ENCODE data around the gene SEMA4B. TPM values are rescaled to one million over a fixed set of nuclear protein-coding genes. Genes with fewer than 3 reads are reported as not detected.

The SEMA4B gene
- total and polyA plus RNA-seq, 2 experiments from 2014 or later, result 39.3 to 43.1 TPM

DNA sequence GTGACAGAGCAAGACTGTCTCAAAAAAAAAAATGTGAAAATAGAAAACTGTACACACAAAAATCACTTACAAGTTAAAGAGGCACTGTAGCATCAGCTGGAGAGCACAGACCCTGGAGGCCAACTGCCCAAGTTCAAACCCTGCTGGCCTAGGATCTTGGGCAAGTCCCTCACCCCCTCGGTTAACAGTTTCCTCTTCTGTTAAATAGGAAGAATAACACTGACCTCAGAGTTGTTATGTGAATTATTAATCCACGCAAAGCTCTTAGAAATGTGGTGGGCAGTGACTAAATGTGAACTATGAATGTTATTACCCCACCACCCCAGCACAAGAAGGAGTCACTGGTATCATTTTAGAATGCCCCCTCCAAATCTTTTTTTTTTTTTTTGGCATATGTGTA lies 21.4 kb downstream of the SEMA4B start:
- Histone ChIP-seq H3K27me3 (no peaks in the 10 kb centered on the region), H3K9me3 (ENCODE audit: low read depth) (no peaks in the 10 kb centered on the region), H3K27ac (no peak overlapping the region), H3K4me1 (ENCODE audit: low read depth) (no peaks in the 10 kb centered on the region), H3K4me3 (no peak overlapping the region), H3K36me3 (peaks cover 22% of the 10 kb centered on the region)
- no peak for DNase-seq (ENCODE audit: low read depth in 1 of 2, low spot score in 1 of 2)
- TF ChIP-seq, protein P1, sequence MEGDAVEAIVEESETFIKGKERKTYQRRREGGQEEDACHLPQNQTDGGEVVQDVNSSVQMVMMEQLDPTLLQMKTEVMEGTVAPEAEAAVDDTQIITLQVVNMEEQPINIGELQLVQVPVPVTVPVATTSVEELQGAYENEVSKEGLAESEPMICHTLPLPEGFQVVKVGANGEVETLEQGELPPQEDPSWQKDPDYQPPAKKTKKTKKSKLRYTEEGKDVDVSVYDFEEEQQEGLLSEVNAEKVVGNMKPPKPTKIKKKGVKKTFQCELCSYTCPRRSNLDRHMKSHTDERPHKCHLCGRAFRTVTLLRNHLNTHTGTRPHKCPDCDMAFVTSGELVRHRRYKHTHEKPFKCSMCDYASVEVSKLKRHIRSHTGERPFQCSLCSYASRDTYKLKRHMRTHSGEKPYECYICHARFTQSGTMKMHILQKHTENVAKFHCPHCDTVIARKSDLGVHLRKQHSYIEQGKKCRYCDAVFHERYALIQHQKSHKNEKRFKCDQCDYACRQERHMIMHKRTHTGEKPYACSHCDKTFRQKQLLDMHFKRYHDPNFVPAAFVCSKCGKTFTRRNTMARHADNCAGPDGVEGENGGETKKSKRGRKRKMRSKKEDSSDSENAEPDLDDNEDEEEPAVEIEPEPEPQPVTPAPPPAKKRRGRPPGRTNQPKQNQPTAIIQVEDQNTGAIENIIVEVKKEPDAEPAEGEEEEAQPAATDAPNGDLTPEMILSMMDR (IDR thresholded peaks at IDR 0.05; ENCODE audit: low read depth, low read length), result no peak

DNA sequence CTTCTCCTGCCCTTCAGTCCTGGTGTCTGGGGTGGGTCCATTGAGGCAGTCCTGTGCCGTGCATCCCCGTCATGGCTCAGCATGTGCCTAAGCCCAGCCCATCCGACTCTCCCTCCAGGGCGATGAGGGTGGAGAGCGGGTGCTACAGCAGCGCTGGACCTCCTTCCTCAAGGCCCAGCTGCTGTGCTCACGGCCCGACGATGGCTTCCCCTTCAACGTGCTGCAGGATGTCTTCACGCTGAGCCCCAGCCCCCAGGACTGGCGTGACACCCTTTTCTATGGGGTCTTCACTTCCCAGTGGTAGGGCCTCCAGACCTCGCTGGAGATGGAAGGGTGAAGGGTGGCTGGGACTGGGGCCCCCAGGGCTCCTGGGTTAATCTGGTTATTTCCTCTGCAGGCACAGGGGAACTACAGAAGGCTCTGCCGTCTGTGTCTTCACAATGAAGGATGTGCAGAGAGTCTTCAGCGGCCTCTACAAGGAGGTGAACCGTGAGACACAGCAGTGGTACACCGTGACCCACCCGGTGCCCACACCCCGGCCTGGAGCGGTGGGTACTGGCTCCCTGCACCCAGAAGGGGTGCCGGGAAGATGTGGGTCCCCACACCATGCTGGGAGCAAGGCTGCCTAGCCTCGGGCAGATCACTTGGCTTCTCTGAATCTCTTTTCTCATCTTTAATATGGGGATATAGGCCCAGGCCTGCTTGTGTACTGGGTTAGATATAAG lies 22.5 kb downstream of the SEMA4B start:
- no peak for DNase-seq (ENCODE audit: low read depth in 1 of 2, low spot score in 1 of 2)
- no peaks in the 10 kb centered on the region for H3K4me1 ChIP-seq (ENCODE audit: low read depth)
- TF ChIP-seq, protein P1 (IDR thresholded peaks at IDR 0.05; ENCODE audit: low read depth, low read length), result no peak

DNA sequence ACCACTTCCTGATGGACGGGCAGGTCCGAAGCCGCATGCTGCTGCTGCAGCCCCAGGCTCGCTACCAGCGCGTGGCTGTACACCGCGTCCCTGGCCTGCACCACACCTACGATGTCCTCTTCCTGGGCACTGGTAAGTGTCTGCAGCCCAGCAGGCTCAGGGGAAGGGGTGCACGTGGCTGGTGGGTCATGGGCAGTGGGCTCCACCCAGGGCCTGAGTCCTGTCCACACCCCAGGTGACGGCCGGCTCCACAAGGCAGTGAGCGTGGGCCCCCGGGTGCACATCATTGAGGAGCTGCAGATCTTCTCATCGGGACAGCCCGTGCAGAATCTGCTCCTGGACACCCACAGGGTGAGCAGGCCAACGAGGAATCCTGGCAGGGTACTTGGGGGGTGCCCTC lies 23.9 kb downstream of the SEMA4B start:
- no peak for DNase-seq (ENCODE audit: low read depth in 1 of 2, low spot score in 1 of 2)
- H3K27me3 ChIP-seq, result no peaks in the 10 kb centered on the region
- H3K36me3 ChIP-seq, result peaks cover 33% of the 10 kb centered on the region
- H3K9me3 ChIP-seq (ENCODE audit: low read depth), result no peaks in the 10 kb centered on the region
- TF ChIP-seq, protein P1 (IDR thresholded peaks at IDR 0.05; ENCODE audit: low read depth, low read length), result no peak
- H3K4me1 ChIP-seq (ENCODE audit: low read depth), result no peaks in the 10 kb centered on the region
- no peak overlapping the region for H3K4me3 ChIP-seq
- H3K27ac ChIP-seq, result no peak overlapping the region

More for the DNA sequence above, 22.5 kb downstream of the SEMA4B start:
- Histone ChIP-seq H3K36me3 (peaks cover 30% of the 10 kb centered on the region), H3K27me3 (no peaks in the 10 kb centered on the region), H3K4me3 (no peak overlapping the region), H3K9me3 (ENCODE audit: low read depth) (no peaks in the 10 kb centered on the region), H3K27ac (no peak overlapping the region)

DNA sequence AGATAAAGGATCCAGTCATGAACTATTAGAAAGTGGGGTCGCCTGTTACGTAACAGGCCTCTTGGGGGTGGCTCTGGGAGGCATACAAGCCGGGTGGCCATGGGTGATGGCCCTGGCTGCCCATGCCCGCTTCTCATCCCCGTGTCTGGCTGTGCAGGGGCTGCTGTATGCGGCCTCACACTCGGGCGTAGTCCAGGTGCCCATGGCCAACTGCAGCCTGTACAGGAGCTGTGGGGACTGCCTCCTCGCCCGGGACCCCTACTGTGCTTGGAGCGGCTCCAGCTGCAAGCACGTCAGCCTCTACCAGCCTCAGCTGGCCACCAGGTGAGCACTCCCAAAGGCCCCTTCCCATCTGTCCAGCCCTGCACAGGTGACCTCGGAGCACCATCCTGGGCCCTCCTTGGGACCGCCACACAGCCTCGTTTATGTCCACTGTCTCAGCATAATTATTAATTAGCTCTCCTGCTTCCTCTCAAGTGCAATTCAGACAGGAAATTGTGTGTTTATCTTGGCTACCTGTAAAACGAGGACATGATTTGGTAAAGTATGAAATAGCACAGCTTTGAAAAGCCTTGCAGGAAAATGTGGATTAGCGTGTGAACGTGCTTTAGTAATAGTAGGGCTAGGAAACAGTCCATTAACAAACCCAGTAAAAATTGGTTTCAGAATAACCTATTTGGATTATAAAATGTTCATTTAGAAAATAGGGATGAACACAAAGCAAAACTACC lies 24.5 kb downstream of the SEMA4B start:
- Histone ChIP-seq H3K27ac (no peak overlapping the region), H3K27me3 (no peaks in the 10 kb centered on the region), H3K4me1 (ENCODE audit: low read depth) (no peaks in the 10 kb centered on the region), H3K9me3 (ENCODE audit: low read depth) (no peaks in the 10 kb centered on the region), H3K4me3 (no peak overlapping the region), H3K36me3 (peaks cover 33% of the 10 kb centered on the region)
- TF ChIP-seq, protein P1 (IDR thresholded peaks at IDR 0.05; ENCODE audit: low read depth, low read length), result no peak
- no peak for DNase-seq (ENCODE audit: low read depth in 1 of 2, low spot score in 1 of 2)

DNA sequence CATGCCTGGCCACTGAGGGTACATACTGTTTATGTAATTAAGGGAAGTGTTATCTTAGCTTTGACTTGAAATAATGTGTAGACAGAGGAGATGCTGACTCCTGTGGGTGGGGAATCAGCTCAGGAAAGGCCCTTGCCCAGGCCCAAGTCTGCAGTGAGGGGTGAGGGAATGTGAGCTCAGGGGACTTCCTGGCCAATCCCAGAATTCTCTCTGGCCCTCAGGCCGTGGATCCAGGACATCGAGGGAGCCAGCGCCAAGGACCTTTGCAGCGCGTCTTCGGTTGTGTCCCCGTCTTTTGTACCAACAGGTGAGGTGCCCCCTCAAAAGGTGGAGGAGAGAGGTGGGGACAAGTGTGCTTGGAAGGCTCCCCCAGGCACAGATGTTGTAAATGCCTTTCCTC lies 26.2 kb downstream of the SEMA4B start:
- Histone ChIP-seq H3K27ac (no peak overlapping the region), H3K4me3 (no peak overlapping the region), H3K27me3 (no peaks in the 10 kb centered on the region), H3K36me3 (peaks cover 33% of the 10 kb centered on the region), H3K9me3 (ENCODE audit: low read depth) (no peaks in the 10 kb centered on the region), H3K4me1 (ENCODE audit: low read depth) (no peaks in the 10 kb centered on the region)
- DNase-seq (ENCODE audit: low read depth in 1 of 2, low spot score in 1 of 2), result no peak
- TF ChIP-seq, protein P1 (IDR thresholded peaks at IDR 0.05; ENCODE audit: low read depth, low read length), result no peak

Measured in cardiac muscle cell (in vitro differentiated cells and primary cell).